H1 (cell line): Measurements from ENCODE around the gene ERFE. TPM values are rescaled to one million over a fixed set of nuclear protein-coding genes. Genes with fewer than 3 reads are reported as not detected.

Source experiments
- BCL11A ChIP-seq, 2 experiments: IDR thresholded peaks; one replicate each; pipeline ENCODE4 v1.6.1; 2011; ENCODE audit warnings: low read depth in 2 of 2, low read length in 2 of 2, mild to moderate bottlenecking in 2 of 2
- HDAC6 ChIP-seq: IDR thresholded peaks from one replicate; pipeline ENCODE4 v1.7.1; 2012; ENCODE audit warnings: low read depth, mild to moderate bottlenecking, inconsistent platforms, low read length, moderate library complexity
- KDM1A ChIP-seq: fragments of 200-600, 300-600 bp; sonication (generic); IDR thresholded peaks from 2 replicates; pipeline ENCODE4 v1.7.1; 2016; ENCODE audit warnings: mild to moderate bottlenecking, low read length, borderline replicate concordance
- PHF8 ChIP-seq: fragments of 200-600 bp; sonication (generic); conservative IDR thresholded peaks from 2 replicates; pipeline ENCODE4 v1.7.1; 2012; ENCODE audit warnings: low read depth, mild to moderate bottlenecking, inconsistent platforms, low read length, moderate library complexity
- RAD21 ChIP-seq, 2 experiments: IDR thresholded peaks in 1 of 2; conservative IDR thresholded peaks in 1 of 2; 2 replicates each; pipeline ENCODE4 v1.6.1; 2011; ENCODE audit warnings: low read depth in 2 of 2, low read length in 2 of 2, improper control_type of control experiment in 1 of 2, inconsistent platforms in 1 of 2, mild to moderate bottlenecking in 1 of 2, moderate library complexity in 1 of 2
- SAP30 ChIP-seq: fragments of 300-600 bp; sonication (generic); IDR thresholded peaks from 2 replicates; pipeline ENCODE4 v1.7.1; 2012; ENCODE audit warnings: low read length, moderate library complexity, mild to moderate bottlenecking, inconsistent platforms; ENCODE audit not compliant: insufficient read depth, insufficient replicate concordance
- TBP ChIP-seq: IDR thresholded peaks from 2 replicates; pipeline ENCODE4 v1.6.1; 2011; ENCODE audit warnings: low read depth, low read length, improper control_type of control experiment
- polyA plus RNA-seq, 7 experiments: library from polyadenylated mRNA; depleted of rRNA in 3 of 7; stranded (reverse) in 5 of 7; unstranded in 2 of 7; fragments of >200 nt in 5 of 7; fragments of 200-250 nt in 2 of 7; gene quantifications; 1 replicate in 5 of 7; 2 replicates in 1 of 7; 4 replicates in 1 of 7; pipeline versions ENCODE4 v1.2.1 to v1.2.3, GENCODE V29; 2011 to 2013; ENCODE audit warnings: missing spikeins in 2 of 7, mixed read lengths in 2 of 7
- total RNA-seq: library from RNA; stranded (reverse); fragmentation: NEBNext Ultra II Directional; extraction: Animal tissue kit (Norgen Biotek cat#: 25700); gene quantifications from 2 replicates; pipeline ENCODE4 v1.2.1, GENCODE V29; 2021
- TF ChIP-seq, protein P1 (sequence below): fragments of 300-600 bp; sonication (generic); IDR thresholded peaks from 2 replicates; pipeline ENCODE4 v1.7.1; 2012; ENCODE audit warnings: low read length, moderate library complexity, mild to moderate bottlenecking, inconsistent platforms; ENCODE audit not compliant: insufficient replicate concordance
- TF ChIP-seq, protein P2 (sequence below): IDR thresholded peaks from 2 replicates; pipeline ENCODE4 v1.6.1; 2011; ENCODE audit warnings: low read depth, mild to moderate bottlenecking, low read length; ENCODE audit not compliant: insufficient read depth

The ERFE gene
- total and polyA plus RNA-seq, 2 of the 8 experiments (the other 6 are each of a cell fraction or from before 2014, with no cell fraction given) = 2.5 to 3.6 TPM

DNA sequence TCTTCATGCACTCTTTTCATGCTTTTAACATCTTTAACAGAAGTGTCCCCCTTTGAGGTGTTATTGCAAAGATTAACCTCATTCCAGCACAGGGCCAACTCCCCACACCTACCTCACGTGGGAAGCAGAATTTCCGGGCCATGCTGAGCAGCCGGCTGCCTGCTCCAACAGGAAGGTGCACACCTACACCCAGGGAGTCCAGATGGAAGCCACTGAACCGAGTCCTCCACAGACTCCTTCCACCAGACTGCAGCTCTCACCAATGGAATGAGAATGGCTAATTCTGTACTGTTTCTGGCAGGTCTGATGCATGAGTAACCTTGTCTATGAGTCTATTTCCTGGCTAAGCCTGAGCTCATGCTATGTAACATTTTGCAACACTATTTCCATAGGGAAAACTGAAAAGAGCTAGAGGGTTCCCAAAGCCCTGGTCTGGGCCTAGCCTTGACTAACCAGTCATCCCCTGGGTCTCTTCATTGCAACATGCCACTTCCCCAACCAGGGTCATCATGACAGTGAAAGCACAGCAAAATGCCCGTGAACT is 11.0 kb downstream of the ERFE start (continued):
- TF ChIP-seq, protein P1, sequence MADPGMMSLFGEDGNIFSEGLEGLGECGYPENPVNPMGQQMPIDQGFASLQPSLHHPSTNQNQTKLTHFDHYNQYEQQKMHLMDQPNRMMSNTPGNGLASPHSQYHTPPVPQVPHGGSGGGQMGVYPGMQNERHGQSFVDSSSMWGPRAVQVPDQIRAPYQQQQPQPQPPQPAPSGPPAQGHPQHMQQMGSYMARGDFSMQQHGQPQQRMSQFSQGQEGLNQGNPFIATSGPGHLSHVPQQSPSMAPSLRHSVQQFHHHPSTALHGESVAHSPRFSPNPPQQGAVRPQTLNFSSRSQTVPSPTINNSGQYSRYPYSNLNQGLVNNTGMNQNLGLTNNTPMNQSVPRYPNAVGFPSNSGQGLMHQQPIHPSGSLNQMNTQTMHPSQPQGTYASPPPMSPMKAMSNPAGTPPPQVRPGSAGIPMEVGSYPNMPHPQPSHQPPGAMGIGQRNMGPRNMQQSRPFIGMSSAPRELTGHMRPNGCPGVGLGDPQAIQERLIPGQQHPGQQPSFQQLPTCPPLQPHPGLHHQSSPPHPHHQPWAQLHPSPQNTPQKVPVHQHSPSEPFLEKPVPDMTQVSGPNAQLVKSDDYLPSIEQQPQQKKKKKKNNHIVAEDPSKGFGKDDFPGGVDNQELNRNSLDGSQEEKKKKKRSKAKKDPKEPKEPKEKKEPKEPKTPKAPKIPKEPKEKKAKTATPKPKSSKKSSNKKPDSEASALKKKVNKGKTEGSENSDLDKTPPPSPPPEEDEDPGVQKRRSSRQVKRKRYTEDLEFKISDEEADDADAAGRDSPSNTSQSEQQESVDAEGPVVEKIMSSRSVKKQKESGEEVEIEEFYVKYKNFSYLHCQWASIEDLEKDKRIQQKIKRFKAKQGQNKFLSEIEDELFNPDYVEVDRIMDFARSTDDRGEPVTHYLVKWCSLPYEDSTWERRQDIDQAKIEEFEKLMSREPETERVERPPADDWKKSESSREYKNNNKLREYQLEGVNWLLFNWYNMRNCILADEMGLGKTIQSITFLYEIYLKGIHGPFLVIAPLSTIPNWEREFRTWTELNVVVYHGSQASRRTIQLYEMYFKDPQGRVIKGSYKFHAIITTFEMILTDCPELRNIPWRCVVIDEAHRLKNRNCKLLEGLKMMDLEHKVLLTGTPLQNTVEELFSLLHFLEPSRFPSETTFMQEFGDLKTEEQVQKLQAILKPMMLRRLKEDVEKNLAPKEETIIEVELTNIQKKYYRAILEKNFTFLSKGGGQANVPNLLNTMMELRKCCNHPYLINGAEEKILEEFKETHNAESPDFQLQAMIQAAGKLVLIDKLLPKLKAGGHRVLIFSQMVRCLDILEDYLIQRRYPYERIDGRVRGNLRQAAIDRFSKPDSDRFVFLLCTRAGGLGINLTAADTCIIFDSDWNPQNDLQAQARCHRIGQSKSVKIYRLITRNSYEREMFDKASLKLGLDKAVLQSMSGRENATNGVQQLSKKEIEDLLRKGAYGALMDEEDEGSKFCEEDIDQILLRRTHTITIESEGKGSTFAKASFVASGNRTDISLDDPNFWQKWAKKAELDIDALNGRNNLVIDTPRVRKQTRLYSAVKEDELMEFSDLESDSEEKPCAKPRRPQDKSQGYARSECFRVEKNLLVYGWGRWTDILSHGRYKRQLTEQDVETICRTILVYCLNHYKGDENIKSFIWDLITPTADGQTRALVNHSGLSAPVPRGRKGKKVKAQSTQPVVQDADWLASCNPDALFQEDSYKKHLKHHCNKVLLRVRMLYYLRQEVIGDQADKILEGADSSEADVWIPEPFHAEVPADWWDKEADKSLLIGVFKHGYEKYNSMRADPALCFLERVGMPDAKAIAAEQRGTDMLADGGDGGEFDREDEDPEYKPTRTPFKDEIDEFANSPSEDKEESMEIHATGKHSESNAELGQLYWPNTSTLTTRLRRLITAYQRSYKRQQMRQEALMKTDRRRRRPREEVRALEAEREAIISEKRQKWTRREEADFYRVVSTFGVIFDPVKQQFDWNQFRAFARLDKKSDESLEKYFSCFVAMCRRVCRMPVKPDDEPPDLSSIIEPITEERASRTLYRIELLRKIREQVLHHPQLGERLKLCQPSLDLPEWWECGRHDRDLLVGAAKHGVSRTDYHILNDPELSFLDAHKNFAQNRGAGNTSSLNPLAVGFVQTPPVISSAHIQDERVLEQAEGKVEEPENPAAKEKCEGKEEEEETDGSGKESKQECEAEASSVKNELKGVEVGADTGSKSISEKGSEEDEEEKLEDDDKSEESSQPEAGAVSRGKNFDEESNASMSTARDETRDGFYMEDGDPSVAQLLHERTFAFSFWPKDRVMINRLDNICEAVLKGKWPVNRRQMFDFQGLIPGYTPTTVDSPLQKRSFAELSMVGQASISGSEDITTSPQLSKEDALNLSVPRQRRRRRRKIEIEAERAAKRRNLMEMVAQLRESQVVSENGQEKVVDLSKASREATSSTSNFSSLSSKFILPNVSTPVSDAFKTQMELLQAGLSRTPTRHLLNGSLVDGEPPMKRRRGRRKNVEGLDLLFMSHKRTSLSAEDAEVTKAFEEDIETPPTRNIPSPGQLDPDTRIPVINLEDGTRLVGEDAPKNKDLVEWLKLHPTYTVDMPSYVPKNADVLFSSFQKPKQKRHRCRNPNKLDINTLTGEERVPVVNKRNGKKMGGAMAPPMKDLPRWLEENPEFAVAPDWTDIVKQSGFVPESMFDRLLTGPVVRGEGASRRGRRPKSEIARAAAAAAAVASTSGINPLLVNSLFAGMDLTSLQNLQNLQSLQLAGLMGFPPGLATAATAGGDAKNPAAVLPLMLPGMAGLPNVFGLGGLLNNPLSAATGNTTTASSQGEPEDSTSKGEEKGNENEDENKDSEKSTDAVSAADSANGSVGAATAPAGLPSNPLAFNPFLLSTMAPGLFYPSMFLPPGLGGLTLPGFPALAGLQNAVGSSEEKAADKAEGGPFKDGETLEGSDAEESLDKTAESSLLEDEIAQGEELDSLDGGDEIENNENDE = no peak
- TF ChIP-seq, protein P2, sequence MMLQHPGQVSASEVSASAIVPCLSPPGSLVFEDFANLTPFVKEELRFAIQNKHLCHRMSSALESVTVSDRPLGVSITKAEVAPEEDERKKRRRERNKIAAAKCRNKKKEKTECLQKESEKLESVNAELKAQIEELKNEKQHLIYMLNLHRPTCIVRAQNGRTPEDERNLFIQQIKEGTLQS = no peak
- TF ChIP-seq TBP = no peak
- TF ChIP-seq SAP30 = no peak
- no peak for TF ChIP-seq PHF8
- no peak for TF ChIP-seq RAD21 (IDR thresholded peaks at IDR 0.05 in 1 of 2, conservative IDR thresholded peaks at IDR 0.05 in 1 of 2; ENCODE audit: low read depth in 2 of 2, low read length in 2 of 2)
- no peak for TF ChIP-seq KDM1A
- no peak for TF ChIP-seq HDAC6
- TF ChIP-seq BCL11A (IDR thresholded peaks at IDR 0.05; ENCODE audit: low read depth in 2 of 2, low read length in 2 of 2) = no peak
